Stimulated activated CD4-positive, alpha-beta T cell treated with anti-CD3 and anti-CD28 coated beads, Interleukin-12 subunit alpha, Interleukin-12 subunit beta, amount 100 ng/mL, for 24 hours (primary cell): Measurements from ENCODE around the gene MRPL38.

Experiments used
- DNase-seq, 2 experiments: peaks; one replicate each; pipeline ENCODE4 v3.0.0-alpha.2; 2020; ENCODE audit warnings: low read depth in 2 of 2

The MRPL38 gene

GRCh38 chr17:75919611-75920010 is 14.9 kb upstream of the MRPL38 start:
- DNase-seq, result no peak

- no peak for DNase-seq
These were observed 13.3 kb upstream of the MRPL38 start for GRCh38 chr17:75917917-75918445.

GRCh38 chr17:75917141-75917916 is 12.6 kb upstream of the MRPL38 start:
- DNase-seq, result no peak

GRCh38 chr17:75915268-75915667 is 10.6 kb upstream of the MRPL38 start:
- DNase-seq, result no peak

- DNase-seq, result no peak
These were observed 10.1 kb upstream of the MRPL38 start for GRCh38 chr17:75914643-75915267.

- no peak for DNase-seq
These were observed 9.0 kb upstream of the MRPL38 start for GRCh38 chr17:75913537-75914210.

- DNase-seq, result no peak
These were observed 6.0 kb upstream of the MRPL38 start for GRCh38 chr17:75910699-75911098.

GRCh38 chr17:75909812-75910274 is 5.2 kb upstream of the MRPL38 start:
- DNase-seq, result no peak

- DNase-seq, result no peak
These were observed 4.5 kb upstream of the MRPL38 start for GRCh38 chr17:75909051-75909811.

GRCh38 chr17:75908201-75908600 is 3.5 kb upstream of the MRPL38 start:
- DNase-seq, result no peak

- no peak for DNase-seq
These were observed 1.6 kb upstream of the MRPL38 start for GRCh38 chr17:75906143-75906884.

- DNase-seq, result no peak
These were observed 2.3 kb downstream of the MRPL38 start for GRCh38 chr17:75902406-75902805.

GRCh38 chr17:75901727-75902126 is 3.0 kb downstream of the MRPL38 start:
- no peak for DNase-seq

- no peak for DNase-seq
These were observed 3.8 kb downstream of the MRPL38 start for GRCh38 chr17:75900691-75901533.

GRCh38 chr17:75899767-75900468 is 4.8 kb downstream of the MRPL38 start:
- DNase-seq, result no peak

- DNase-seq, result no peak
These were observed 5.3 kb downstream of the MRPL38 start for GRCh38 chr17:75899353-75899752.

- DNase-seq, result no peak
These were observed 5.9 kb downstream of the MRPL38 start for GRCh38 chr17:75898791-75899190.

GRCh38 chr17:75898065-75898464 is 6.6 kb downstream of the MRPL38 start:
- DNase-seq, result no peak
